Kidney tubule cell (primary cell): ENCODE results near the gene FGB.

Experiments used
- DNase-seq: peaks from one replicate; pipeline ENCODE4 v3.0.0-alpha.2; 2018; ENCODE audit warnings: low spot score

Gene FGB

DNA sequence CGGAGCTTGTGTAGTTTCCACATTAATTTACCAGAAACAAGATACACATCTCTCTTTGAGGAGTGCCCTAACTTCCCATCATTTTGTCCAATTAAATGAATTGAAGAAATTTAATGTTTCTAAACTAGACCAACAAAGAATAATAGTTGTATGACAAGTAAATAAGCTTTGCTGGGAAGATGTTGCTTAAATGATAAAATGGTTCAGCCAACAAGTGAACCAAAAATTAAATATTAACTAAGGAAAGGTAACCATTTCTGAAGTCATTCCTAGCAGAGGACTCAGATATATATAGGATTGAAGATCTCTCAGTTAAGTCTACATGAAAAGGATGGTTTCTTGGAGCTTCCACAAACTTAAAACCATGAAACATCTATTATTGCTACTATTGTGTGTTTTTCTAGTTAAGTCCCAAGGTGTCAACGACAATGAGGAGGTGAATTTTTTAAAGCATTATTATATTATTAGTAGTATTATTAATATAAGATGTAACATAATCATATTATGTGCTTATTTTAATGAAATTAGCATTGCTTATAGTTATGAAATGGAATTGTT, at the start of gene FGB:
Gene FGB, plus strand, starts transcription at position 315 of the 558 bp plus-strand sequence. Its CDS starts 8 bp downstream, at position 323.
- peak; percentile 10 for DNase-seq

- no peak for DNase-seq
Measured at GRCh38 chr4:154516318-154517029, 46.3 kb upstream of the FGB start.

DNA sequence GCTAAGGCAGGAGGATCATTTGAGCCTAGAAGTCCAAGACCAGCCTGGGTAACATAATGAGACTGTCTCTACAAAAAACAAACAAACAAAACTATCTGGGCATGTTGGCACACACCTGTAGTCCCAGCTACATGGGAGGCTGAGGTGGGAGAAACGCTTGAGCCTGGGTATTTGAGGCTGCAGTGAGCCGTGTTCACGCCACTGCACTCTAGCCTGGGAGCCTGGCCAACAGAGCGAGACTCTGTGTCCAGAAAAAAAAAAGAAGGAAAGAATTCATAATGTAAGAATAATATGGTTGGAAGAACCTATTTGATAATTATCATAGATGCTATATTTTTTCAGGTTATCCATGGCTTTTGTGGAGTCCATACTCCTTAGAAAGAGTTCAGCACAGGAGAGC, 45.2 kb upstream of the FGB start:
- DNase-seq = no peak

DNA sequence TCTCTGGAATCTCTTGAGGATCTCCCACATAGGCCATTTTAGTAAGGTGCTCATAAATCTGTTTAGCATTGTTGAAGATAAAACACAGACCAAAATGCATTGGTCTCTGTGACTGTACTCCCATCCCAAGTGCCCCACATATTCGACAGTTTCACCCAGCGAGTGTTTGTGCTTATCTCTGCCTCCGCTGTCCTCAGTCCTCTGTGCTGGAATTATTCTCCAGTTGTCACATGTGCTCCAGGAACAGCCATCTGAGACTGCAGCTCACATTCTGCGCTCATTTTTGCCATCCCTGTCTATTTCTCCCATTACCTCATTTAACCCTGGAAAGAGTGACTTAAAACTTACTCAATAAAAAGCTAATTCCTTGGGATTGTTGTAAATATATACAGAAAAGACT, 43.6 kb upstream of the FGB start:
- no peak for DNase-seq

DNA sequence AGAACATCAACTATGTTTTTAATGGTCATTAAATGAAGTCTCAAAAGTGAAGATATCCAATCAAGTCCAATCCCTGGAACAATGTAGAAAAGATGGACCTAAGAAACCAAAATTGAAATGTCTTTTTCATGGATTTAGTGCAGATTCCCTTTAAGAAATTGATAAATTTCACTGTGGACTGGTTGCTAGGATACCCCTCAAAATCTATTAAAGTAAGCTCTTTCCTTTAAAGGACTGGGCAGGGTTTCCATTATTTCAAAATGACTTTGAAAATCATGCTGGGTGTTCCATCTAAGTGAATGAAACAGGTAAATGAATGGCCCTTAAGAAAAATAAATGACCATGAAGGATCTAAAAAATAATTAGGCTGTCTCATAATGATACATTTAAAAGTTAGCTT, 41.2 kb upstream of the FGB start:
- DNase-seq = no peak

GRCh38 chr4:154526151-154526550, 36.7 kb upstream of the FGB start:
- DNase-seq = no peak

GRCh38 chr4:154527308-154527707, 35.5 kb upstream of the FGB start:
- DNase-seq = no peak

- DNase-seq = no peak
Measured at GRCh38 chr4:154528869-154529268, 33.9 kb upstream of the FGB start.

- no peak for DNase-seq
Measured at GRCh38 chr4:154529728-154530519, 32.9 kb upstream of the FGB start.

- no peak for DNase-seq
Measured at GRCh38 chr4:154534296-154534695, 28.5 kb upstream of the FGB start.

DNA sequence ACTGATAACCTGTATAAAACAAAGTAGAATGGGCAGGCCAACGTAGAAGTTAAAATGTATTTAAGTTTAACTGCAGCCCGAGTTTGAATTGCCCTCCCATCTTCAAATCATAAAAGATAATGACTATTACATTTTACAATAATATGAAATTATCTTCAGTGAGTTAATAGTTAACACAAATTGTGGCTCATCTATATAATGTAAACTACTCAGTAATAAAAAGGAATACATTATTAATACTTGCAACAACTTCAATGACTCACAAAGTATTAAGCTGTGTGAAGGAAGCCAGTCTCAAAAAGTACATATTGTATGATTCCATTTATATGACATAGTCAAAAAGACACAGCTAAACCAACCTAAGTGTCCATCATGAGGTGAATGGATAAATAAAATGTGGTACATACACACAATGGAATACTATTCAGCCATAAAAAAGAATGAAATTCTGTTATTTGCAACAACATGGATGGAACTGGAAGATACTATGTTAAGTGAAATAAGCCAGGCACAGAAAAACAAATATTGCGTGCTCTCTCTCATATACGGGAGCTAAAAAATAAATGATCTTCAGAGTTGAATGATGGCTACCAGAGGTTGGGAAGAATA, 20.4 kb upstream of the FGB start:
- DNase-seq = no peak

DNA sequence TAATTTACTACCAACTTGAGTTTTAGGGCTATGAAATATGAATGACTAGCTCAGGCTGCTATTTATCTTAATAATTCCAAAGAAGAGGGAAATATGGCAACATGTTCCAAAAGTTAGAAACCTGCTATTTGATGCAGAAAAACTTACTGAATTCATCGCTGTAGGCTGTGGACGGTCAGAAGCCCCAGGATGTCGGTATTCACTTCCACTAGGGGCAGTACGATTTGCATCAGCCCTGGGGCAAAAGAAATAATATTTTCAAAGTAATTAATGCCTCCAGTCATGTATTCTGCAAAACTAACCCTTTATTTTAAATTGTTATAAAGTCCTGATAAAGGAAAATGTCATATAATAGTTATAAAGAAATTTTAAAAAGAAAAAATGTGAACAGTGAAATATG, 17.1 kb upstream of the FGB start:
- DNase-seq = no peak

DNA sequence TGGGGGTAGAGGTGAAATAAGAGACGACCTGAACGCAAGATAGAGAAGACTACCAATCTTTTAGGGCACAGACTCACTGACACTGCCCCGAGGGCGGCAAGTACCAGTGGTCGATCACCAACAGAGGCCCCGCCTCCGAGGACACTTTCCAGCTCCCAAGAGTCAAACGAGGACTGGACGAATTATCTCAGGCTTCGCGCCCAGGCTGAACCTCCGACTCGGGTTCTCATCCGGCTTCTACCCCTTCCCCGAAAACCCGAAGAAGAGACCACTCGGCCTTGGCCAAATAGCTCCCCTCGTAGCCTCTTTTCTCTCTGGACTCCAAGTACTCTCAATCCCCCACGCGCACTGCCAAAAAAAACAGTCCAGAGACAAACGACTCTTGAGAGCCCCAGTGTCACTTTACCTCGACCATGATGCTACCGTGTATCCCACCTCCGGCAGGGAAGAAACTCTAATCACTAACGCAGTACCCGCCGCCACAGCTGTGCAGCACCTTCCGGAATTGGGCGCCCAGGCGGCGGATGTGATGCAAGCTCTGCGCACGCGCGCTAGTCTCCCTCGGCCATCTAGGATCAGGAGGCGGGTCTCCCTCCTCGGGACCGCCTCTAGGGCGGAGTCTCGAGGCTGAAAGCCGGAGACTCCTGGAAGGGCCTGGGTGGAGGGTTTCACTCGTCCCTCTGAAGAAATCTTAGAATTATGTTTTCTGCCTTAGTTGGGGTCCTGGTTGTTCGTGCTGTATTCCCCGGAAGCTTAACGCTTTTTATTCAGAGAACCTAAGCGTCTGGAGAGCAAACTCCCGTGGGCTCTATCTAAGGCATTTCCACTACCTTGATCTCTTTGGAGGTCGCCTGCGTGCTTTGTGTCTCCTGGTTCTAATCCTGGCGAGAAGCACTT, 12.7 kb upstream of the FGB start, which contains the start of gene PLRG1:
Gene PLRG1, minus strand, starts transcription at position 507 of the 897 bp plus-strand sequence. Its CDS starts 92 bp downstream, at position 415.
- peak; percentile 95 for DNase-seq

DNA sequence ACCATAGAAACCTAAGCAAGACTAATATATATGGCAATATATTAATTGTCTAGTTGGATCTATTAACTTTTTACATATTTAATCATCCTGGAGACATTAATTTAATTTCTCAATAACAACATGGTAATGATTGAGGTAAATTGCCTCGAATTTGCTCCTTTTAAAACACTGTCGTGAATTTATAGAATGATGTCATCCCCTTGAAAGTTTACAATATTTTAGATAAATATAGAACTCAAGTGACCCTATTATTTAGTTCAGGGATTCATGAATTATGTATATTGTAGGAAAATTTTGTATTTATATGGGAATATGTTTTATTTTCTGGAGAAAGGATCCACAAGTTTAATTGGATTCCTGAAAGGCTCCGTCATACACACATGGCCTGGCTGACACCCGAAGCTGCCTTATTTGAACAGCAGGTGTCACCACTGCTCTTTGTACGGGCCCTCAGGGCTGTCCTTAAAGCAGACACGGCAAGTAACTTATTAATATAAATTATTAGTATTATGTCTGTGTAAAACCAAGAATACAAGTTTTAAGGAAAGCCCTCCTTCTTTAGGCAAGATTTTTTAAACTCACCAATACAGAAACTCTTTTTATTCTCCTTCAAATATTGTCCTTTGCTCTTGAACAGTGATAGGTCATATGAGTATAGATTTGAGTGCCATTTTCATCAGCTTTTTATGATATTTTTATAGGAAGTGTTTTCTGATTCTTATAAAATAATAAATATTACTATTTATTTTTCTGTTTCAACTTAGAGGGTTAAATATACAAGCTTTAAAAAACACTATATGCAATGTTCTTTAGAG, 10.7 kb upstream of the FGB start:
- peak; percentile 84 for DNase-seq

DNA sequence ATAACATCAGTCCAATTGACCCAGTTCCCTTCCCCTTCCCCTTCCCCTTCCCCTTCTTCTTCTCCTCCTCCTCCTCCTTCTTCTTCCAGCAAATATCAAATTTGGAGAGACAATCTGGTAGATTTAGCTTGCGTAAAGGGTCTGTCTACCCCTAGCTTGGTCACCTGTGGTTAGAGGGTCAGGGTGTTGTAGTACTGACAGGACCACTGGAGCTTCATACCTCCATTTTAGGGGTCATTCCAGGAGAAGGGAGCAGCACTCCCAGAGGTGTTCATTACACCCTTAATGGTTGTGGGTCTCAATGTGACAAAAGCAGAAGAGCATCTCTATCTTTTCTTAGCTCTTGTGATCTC, 3.7 kb upstream of the FGB start:
- DNase-seq = no peak

- peak; percentile 67 for DNase-seq
Measured at GRCh38 chr4:154559494-154560418, 3.1 kb upstream of the FGB start.

GRCh38 chr4:154560419-154560801, 2.4 kb upstream of the FGB start:
- DNase-seq = no peak

- peak; percentile 65 for DNase-seq
Measured at GRCh38 chr4:154560824-154561231, 2.0 kb upstream of the FGB start.

- no peak for DNase-seq
Measured at GRCh38 chr4:154564311-154564710, 1.5 kb downstream of the FGB start.

DNA sequence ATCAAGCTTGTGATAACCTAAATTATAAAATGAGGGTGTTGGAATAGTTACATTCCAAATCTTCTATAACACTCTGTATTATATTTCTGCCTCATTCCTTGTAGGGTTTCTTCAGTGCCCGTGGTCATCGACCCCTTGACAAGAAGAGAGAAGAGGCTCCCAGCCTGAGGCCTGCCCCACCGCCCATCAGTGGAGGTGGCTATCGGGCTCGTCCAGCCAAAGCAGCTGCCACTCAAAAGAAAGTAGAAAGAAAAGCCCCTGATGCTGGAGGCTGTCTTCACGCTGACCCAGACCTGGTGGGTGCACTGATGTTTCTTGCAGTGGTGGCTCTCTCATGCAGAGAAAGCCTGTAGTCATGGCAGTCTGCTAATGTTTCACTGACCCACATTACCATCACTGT, 2.9 kb downstream of the FGB start:
- no peak for DNase-seq
